Measurements from ENCODE around the gene PHIP. TPM values are rescaled to one million over a fixed set of nuclear protein-coding genes. Genes with fewer than 3 reads are reported as not detected.
A peak's percentile ranks its signal among the peaks of the same experiment; 100 is the strongest.
"Not testable (repeated sequence)": the region's sequence is repeated elsewhere in the genome, so short reads cannot be mapped to it uniquely, and the experiment has no call there.

PHIP gene
- total RNA-seq, 2 experiments from 2014 or later = 29.1 to 30.2 TPM

DNA sequence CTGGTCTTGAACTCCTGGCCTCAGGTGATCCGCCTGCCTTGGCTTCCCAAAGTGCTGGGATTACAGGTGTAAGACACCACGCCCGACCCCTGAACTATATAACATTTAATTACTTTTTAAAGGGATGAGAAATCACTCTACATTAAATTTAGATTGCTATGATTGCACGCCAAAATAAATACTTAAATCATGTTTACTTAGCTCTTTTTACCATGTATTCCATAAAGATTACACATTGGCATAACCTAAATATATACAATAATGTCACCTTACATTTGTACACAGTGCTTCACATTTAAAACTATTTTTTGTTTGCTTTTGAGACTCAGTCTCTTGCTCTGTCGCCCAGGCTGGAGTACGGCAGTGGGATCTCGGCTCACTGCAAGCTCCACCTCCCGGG lies 124.3 kb downstream of the PHIP start:
- no peak for DNase-seq
- no peak overlapping the region for H3K27ac Mint-ChIP-seq
- H3K9me3 Mint-ChIP-seq (ENCODE audit: insufficient read depth) = peaks cover 28% of the 10 kb centered on the region
- CTCF ChIA-PET = no interaction called here
- ATAC-seq = no peak
- no peaks in the 10 kb centered on the region for H3K4me1 Mint-ChIP-seq (ENCODE audit: low read depth)
- no peak overlapping the region for H3K4me3 Mint-ChIP-seq
- no peaks in the 10 kb centered on the region for H3K27me3 Mint-ChIP-seq (ENCODE audit: low read depth)
- H3K36me3 Mint-ChIP-seq (ENCODE audit: low read depth) = peaks cover 75% of the 10 kb centered on the region
- POLR2A ChIA-PET = no interaction called here

DNA sequence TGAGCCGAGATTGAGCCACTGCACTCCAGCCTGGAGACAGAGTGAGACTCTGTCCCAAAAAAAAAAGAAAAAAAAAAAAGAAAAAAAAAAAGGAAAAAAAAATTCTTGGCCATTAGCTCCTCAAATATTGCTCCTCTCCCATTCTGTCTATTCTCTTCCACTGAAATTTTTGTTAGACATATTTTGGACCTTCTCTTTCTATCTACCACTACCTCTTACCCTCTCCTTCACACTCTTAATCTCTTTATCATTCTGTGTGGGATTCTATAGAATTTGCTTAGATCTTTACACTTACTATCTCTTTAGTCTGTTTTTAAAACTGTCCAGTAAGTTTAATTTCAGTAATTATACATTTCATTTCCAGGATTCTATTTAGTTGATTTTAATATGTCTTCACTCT lies 125.7 kb downstream of the PHIP start:
- no peak for DNase-seq
- POLR2A ChIA-PET = interaction anchor here (1.2 kb wide), 1 partner anchor 125 kb away, joined by 3 read pairs; no protein-coding TSS in a partner anchor
- peaks cover 81% of the 10 kb centered on the region for H3K36me3 Mint-ChIP-seq (ENCODE audit: low read depth)
- no peak overlapping the region for H3K27ac Mint-ChIP-seq
- no peak for ATAC-seq
- no peaks in the 10 kb centered on the region for H3K27me3 Mint-ChIP-seq (ENCODE audit: low read depth)
- H3K4me3 Mint-ChIP-seq = no peak overlapping the region
- H3K9me3 Mint-ChIP-seq (ENCODE audit: insufficient read depth) = peaks cover 30% of the 10 kb centered on the region
- CTCF ChIA-PET = no interaction called here
- H3K4me1 Mint-ChIP-seq (ENCODE audit: low read depth) = no peaks in the 10 kb centered on the region

DNA sequence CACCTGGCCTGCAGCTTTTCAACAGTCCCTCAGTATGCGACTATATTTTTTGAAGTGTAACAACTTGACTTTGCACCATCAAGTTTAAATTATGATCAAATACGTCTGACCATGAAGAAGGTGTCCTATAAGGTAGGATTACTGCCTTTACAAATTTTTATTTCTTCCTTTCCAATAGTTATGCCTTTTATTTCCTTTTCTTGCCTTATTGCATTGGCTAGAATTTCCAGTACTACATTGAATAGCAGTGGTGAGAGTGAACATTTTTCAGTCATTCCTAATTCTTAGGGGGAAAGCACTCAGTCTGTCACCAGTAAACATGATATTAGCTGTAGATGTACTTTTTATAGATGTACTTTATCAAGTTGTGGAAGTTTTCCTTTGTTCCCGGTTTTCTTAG lies 129.3 kb downstream of the PHIP start:
- H3K36me3 Mint-ChIP-seq (ENCODE audit: low read depth) = peaks cover 80% of the 10 kb centered on the region
- peaks cover 30% of the 10 kb centered on the region for H3K9me3 Mint-ChIP-seq (ENCODE audit: insufficient read depth)
- no peak overlapping the region for H3K27ac Mint-ChIP-seq

DNA sequence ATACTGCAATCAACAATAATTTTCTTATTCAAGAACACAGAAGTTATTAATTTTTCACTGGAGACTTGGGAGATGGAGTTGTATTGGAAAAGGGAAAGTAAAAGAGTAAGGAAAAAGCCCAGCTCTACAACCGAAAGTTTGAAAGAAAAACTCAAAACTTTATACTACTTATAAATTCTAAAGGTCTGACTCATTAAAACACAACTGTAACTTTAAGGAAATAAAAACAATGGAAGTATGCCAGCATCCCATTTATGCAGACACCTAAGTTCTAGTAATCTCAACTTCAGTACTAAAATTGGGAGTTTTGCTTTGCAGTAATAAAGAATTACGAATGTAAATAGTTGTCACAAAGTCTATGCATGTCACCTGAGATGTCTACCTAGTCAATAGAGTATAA lies 130.1 kb downstream of the PHIP start:
- Mint-ChIP-seq H3K27me3 (ENCODE audit: low read depth) (no peaks in the 10 kb centered on the region), H3K4me1 (ENCODE audit: low read depth) (no peaks in the 10 kb centered on the region), H3K36me3 (ENCODE audit: low read depth) (peaks cover 77% of the 10 kb centered on the region), H3K9me3 (ENCODE audit: insufficient read depth) (peaks cover 27% of the 10 kb centered on the region), H3K27ac (no peak overlapping the region), H3K4me3 (no peak overlapping the region)
- ChIA-PET CTCF (no interaction called here), POLR2A (no interaction called here)
- ATAC-seq = no peak
- DNase-seq = no peak

More for the DNA sequence above, 129.3 kb downstream of the PHIP start:
- H3K4me3 Mint-ChIP-seq = no peak overlapping the region
- ChIA-PET POLR2A (no interaction called here), CTCF (no interaction called here)
- DNase-seq = no peak
- no peak for ATAC-seq
- H3K27me3 Mint-ChIP-seq (ENCODE audit: low read depth) = no peaks in the 10 kb centered on the region
- H3K4me1 Mint-ChIP-seq (ENCODE audit: low read depth) = no peaks in the 10 kb centered on the region

DNA sequence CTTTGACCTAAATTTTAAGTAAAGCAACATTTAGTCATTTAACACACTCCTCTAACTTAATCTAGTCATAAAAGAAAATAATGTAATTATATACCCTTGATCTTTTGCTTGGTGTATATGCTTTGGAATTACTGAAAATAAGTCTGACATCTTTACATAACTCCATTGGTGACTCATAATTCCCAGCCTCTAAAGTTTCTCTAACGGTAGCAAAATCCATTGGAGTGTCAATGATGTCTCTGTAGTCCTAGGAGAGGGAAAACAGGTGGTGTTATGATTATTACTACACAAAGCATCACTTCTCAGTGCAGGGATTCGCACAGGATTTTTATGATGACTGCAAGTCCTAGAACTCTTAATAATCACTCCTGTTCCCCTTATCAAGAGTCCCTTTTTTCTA lies 130.5 kb downstream of the PHIP start:
- CTCF ChIA-PET = no interaction called here
- ATAC-seq = no peak
- Mint-ChIP-seq H3K27ac (no peak overlapping the region), H3K4me1 (ENCODE audit: low read depth) (no peaks in the 10 kb centered on the region), H3K9me3 (ENCODE audit: insufficient read depth) (peaks cover 23% of the 10 kb centered on the region), H3K4me3 (no peak overlapping the region), H3K36me3 (ENCODE audit: low read depth) (peaks cover 74% of the 10 kb centered on the region), H3K27me3 (ENCODE audit: low read depth) (no peaks in the 10 kb centered on the region)
- no peak for DNase-seq
- POLR2A ChIA-PET = no interaction called here

DNA sequence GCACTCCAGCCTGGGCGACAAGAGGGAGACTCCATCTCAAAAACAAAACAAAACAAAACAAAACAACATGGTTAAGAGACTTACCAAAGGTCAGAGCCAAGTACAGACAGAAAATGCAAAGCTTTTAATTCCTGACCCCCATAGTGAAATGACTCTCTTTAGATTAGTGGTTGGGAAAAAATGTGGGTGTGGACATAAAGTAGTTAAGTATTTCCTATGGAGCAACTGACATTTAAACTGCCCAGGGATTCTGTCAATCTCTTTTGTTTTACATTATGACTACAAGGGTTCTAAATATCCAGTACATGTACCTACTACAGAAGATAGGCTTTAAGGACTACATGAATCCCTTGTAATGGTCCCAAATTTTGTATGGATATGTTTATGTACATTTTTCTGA lies 135.6 kb downstream of the PHIP start:
- DNase-seq (no peak), ATAC-seq (no peak)
- Mint-ChIP-seq H3K4me1 (ENCODE audit: low read depth) (no peaks in the 10 kb centered on the region), H3K27me3 (ENCODE audit: low read depth) (no peaks in the 10 kb centered on the region), H3K9me3 (ENCODE audit: insufficient read depth) (no peaks in the 10 kb centered on the region), H3K36me3 (ENCODE audit: low read depth) (peaks cover 52% of the 10 kb centered on the region), H3K4me3 (no peak overlapping the region), H3K27ac (no peak overlapping the region)
- ChIA-PET CTCF (no interaction called here), POLR2A (no interaction called here)

DNA sequence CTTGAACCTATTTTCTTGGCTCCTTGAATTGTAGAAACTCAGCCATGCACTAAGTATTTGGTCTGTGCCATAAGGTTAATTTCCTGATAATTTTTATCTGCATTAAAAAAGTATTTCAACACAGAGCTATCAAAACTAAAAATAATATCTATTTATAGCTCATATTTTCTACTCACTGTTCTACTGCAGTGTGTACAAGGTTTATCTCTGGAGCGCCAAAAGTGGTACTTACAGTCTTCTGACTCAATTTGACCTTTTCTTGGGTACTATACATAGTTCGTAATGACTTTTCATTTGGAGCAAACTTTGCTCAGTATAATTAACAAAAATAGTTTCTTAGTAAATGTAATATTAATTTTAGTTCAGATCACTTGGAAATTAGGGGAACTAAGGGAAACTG lies 141.5 kb downstream of the PHIP start:
- Mint-ChIP-seq H3K27ac (no peak overlapping the region), H3K4me3 (no peak overlapping the region), H3K36me3 (ENCODE audit: low read depth) (peaks cover 34% of the 10 kb centered on the region), H3K9me3 (ENCODE audit: insufficient read depth) (no peaks in the 10 kb centered on the region), H3K27me3 (ENCODE audit: low read depth) (no peaks in the 10 kb centered on the region), H3K4me1 (ENCODE audit: low read depth) (no peaks in the 10 kb centered on the region)
- ATAC-seq (no peak), DNase-seq (no peak)
- ChIA-PET CTCF (no interaction called here), POLR2A (no interaction called here)

DNA sequence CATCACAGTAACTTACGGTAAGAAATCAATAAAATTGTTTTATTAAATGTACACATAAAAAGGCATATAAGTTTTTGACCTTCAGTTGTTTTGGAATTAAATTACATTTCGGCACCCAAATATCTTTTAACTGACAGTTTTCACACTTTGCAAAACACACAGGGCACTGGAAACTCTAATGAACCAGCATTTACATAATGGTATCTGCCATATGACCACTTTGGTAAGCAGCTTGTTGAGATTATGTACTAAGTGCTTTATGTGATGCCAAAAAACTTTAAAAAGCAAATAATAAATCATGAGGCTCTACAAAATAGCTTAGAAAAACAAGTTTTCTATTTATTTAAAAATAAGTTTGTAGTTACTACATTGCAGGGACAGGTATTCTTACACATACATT lies 142.5 kb downstream of the PHIP start:
- ChIA-PET POLR2A (no interaction called here), CTCF (no interaction called here)
- Mint-ChIP-seq H3K27me3 (ENCODE audit: low read depth) (no peaks in the 10 kb centered on the region), H3K9me3 (ENCODE audit: insufficient read depth) (no peaks in the 10 kb centered on the region), H3K4me3 (no peak overlapping the region), H3K36me3 (ENCODE audit: low read depth) (peaks cover 27% of the 10 kb centered on the region), H3K4me1 (ENCODE audit: low read depth) (no peaks in the 10 kb centered on the region), H3K27ac (no peak overlapping the region)
- ATAC-seq (no peak), DNase-seq (no peak)

DNA sequence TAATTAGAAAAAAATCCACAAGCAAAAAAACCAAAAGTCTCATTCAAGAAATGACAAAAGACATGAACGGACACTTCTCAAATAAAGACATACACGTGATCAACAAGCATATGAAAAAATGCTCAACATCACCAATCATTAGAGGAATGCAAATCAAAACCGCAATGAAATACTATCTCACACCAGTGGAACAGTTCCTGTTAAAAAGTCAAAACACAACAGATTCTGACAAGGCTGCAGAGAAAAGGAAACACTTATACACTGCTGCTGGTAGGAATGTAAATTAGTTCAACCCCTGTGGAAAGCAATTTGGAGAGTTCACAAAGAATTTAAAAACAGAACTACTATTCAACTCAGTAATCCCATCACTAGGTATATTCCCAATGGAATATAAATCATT lies 152.7 kb downstream of the PHIP start:
- Mint-ChIP-seq H3K36me3 (ENCODE audit: low read depth) (no peaks in the 10 kb centered on the region), H3K4me3 (no peak overlapping the region), H3K9me3 (ENCODE audit: insufficient read depth) (no peaks in the 10 kb centered on the region), H3K27ac (no peak overlapping the region), H3K27me3 (ENCODE audit: low read depth) (peaks cover 17% of the 10 kb centered on the region), H3K4me1 (ENCODE audit: low read depth) (no peaks in the 10 kb centered on the region)
- DNase-seq (no peak), ATAC-seq (no peak)
- ChIA-PET CTCF (no interaction called here), POLR2A (no interaction called here)

DNA sequence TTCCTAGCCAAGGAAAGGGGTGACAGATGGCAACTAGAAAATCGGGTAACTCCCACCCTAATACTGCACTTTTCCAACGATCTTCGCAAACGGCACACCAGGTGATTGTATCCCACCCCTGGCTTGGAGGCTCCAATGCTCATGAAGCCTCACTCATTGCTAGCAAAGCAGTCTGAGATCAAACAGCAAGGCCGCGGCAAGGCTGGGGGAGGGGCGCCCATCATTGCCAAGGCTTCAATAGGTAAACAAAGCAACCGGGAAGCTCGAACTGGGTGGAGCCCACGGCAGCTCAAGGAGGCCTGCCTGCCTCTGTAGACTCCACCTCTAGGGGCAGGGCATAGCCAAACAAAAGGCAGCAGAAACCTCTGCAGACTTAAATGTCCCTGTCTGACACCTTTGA lies 156.9 kb downstream of the PHIP start:
- not testable (repeated sequence) for H3K4me3 Mint-ChIP-seq
- peaks cover 16% of the 10 kb centered on the region for H3K9me3 Mint-ChIP-seq (ENCODE audit: insufficient read depth)

DNA sequence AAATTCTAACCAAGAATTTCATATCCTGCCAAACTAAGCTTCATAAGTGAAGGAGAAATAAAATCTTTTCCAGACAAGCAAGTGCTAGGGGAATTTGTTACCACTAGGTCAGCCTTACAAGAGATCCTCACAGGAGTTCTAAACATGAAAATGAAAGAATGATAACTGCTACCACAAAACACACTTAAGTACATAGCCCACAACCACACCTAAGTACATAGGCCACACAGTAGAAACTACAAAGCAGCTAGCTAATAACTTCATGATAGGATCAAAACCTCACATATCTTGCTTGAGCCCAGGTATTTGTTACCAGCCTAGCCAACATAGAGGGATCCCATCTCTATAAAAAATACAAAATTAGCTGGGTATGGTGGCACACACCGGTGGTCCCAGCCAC lies 160.3 kb downstream of the PHIP start:
- CTCF ChIA-PET = no interaction called here
- H3K4me3 Mint-ChIP-seq = no peak overlapping the region
- H3K4me1 Mint-ChIP-seq (ENCODE audit: low read depth) = peaks cover 4% of the 10 kb centered on the region
- no peaks in the 10 kb centered on the region for H3K36me3 Mint-ChIP-seq (ENCODE audit: low read depth)
- H3K27ac Mint-ChIP-seq = no peak overlapping the region
- no peak for DNase-seq
- ATAC-seq = no peak
- POLR2A ChIA-PET = no interaction called here
- no peaks in the 10 kb centered on the region for H3K27me3 Mint-ChIP-seq (ENCODE audit: low read depth)
- H3K9me3 Mint-ChIP-seq (ENCODE audit: insufficient read depth) = peaks cover 16% of the 10 kb centered on the region

More for the DNA sequence above, 156.9 kb downstream of the PHIP start:
- POLR2A ChIA-PET; H3K4me1 Mint-ChIP-seq (ENCODE audit: low read depth); CTCF ChIA-PET; H3K27me3 Mint-ChIP-seq (ENCODE audit: low read depth); H3K27ac Mint-ChIP-seq; DNase-seq; H3K36me3 Mint-ChIP-seq (ENCODE audit: low read depth); ATAC-seq: not testable (repeated sequence)

DNA sequence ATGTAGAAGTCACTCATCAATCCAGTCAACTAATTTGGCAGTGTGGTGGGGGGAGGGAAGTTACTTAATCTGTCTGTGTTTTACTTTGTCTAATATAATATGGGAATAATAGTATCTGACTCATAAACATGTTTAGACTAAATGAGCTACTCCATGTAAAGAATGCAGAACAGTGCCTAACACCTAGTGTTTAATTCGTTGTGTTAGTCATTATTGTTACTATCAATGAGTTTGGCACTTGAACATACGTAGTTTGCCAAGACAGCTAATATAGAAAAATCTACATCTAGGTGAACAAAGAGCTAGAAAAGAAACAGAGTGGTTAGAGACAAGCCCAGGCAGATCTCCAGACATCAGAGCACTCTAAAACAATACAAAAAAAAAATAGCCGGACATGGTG lies 161.6 kb downstream of the PHIP start:
- peaks cover 4% of the 10 kb centered on the region for H3K4me1 Mint-ChIP-seq (ENCODE audit: low read depth)
- POLR2A ChIA-PET = no interaction called here
- peaks cover 8% of the 10 kb centered on the region for H3K27me3 Mint-ChIP-seq (ENCODE audit: low read depth)
- H3K27ac Mint-ChIP-seq = no peak overlapping the region
- no peak overlapping the region for H3K4me3 Mint-ChIP-seq
- ATAC-seq (no peak), DNase-seq (no peak)
- peaks cover under 1% of the 10 kb centered on the region for H3K36me3 Mint-ChIP-seq (ENCODE audit: low read depth)
- CTCF ChIA-PET = no interaction called here
- H3K9me3 Mint-ChIP-seq (ENCODE audit: insufficient read depth) = peaks cover 16% of the 10 kb centered on the region

DNA sequence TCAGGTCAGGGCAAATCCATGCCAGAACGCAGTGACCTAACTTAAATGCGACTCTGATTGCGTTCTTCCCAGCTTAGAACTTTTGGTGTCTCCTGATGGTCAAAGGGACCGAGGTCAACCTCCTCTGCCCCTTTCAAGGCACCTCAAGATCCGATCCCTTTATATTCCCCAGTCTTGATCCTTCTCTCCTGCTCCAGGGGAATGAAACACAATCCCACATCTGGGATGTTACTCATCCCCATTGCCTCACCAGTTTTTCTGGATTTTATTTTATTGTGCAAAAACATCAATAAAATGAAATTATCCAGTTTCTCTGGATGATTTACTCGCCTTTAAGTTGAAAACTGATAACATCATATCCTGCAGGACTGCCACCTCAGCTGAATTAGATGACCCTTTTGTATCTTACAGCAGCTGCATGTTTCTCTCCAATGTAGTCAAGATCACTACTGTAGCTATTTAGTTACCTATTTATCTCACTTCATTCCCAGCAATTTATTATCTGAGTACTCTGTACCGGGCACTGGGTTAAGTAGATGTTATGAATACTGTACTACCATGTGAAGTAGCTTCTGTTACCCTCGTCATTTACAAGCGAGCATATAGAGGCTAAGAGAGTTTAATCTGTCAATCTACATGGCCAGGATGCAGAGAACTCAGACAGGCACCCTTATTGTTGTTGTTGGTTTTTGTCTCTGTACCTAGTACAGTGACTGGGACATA lies 166.7 kb downstream of the PHIP start:
- ChIA-PET POLR2A (interaction anchor here (1.0 kb wide), 1 partner anchor 17 kb away, joined by 3 read pairs; no protein-coding TSS in a partner anchor), CTCF (no interaction called here)
- peaks cover 18% of the 10 kb centered on the region for H3K4me1 Mint-ChIP-seq (ENCODE audit: low read depth)

More for the DNA sequence above, 166.7 kb downstream of the PHIP start:
- H3K9me3 Mint-ChIP-seq (ENCODE audit: insufficient read depth) = peaks cover 2% of the 10 kb centered on the region
- peaks cover 12% of the 10 kb centered on the region for H3K36me3 Mint-ChIP-seq (ENCODE audit: low read depth)
- DNase-seq (no peak), ATAC-seq (no peak)
- H3K27ac Mint-ChIP-seq = no peak overlapping the region
- peak overlapping the region; percentile 53 for H3K4me3 Mint-ChIP-seq
- H3K27me3 Mint-ChIP-seq (ENCODE audit: low read depth) = peaks cover 24% of the 10 kb centered on the region

All from activated CD8-positive, alpha-beta T cell treated with anti-CD3 and anti-CD28 coated beads, Interleukin-2, amount 10 ng/mL, durations not matched to agents 7 days and 5 days (primary cell).